ENCODE data around the gene POU6F1. TPM values are rescaled to one million over a fixed set of nuclear protein-coding genes. Genes with fewer than 3 reads are reported as not detected.

Gene POU6F1
- total RNA-seq, 1 experiment from 2014 or later: 6.9 TPM

GRCh38 chr12:51150777-51151176 is 67.1 kb downstream of the POU6F1 start:
- TF ChIP-seq EZH2phosphoT487 (IDR thresholded peaks at IDR 0.05; ENCODE audit: borderline replicate concordance, low read length): no peak
- no peak for TF ChIP-seq EZH2 (IDR thresholded peaks at IDR 0.05; ENCODE audit: low read length, unreplicated experiment)
- TF ChIP-seq CTCF (conservative IDR thresholded peaks at IDR 0.05; ENCODE audit: low read depth, low read length): no peak
- Histone ChIP-seq H3K9ac (ENCODE audit: low read length) (no peak overlapping the region), H3K9me2 (replicated peaks; ENCODE audit: low read length) (no peaks in the 10 kb centered on the region), H3K4me3 (ENCODE audit: low read length) (no peak overlapping the region), H3K27ac (ENCODE audit: low read length) (no peak overlapping the region), H3F3A (ENCODE audit: low read length, unreplicated experiment) (no peaks in the 10 kb centered on the region), H3K27me3 (ENCODE audit: low read length) (no peaks in the 10 kb centered on the region), H3K79me2 (ENCODE audit: low read length) (no peaks in the 10 kb centered on the region), H3K4me1 (ENCODE audit: insufficient read depth, low read length) (no peaks in the 10 kb centered on the region), H4K20me1 (ENCODE audit: low read length) (no peaks in the 10 kb centered on the region), H2AFZ (ENCODE audit: low read length) (no peak overlapping the region), H3K9me3 (ENCODE audit: low read length) (no peaks in the 10 kb centered on the region), H3K36me3 (ENCODE audit: low read depth, low read length) (no peaks in the 10 kb centered on the region), H3K4me2 (ENCODE audit: low read length) (no peak overlapping the region)
- POLR2A ChIA-PET (ENCODE audit: unreplicated experiment): no interaction called here
- CTCF ChIA-PET: no interaction called here
- ATAC-seq (no peak), DNase-seq (no peak)
- no TSS peak for BruUV-seq (replicated peaks)
- intact Hi-C loops (cut with micrococcal nuclease): no loop called here

DNA sequence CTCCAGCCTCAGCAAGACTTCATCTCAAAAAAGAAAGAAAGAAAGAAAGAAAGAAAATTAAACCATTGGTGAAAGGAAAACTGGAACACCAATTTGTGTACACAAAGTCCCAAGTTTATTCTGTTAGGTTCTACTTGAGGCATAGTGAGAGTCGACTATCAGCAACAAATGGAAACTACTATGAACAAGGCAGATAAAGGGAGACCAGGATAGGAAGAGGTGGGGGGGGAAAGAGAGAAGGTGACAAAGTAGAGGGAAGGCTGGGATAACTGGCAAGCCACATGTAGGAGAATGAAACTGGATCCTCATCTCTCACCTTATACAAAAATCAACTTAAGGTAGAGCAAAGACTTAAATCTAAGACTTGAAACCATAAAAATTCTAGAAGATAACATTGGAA is 70.6 kb downstream of the POU6F1 start:
- H3K27ac ChIP-seq (ENCODE audit: low read length): no peak overlapping the region
- no peaks in the 10 kb centered on the region for H4K20me1 ChIP-seq (ENCODE audit: low read length)
- POLR2A ChIA-PET (ENCODE audit: unreplicated experiment): no interaction called here
- DNase-seq (no peak), ATAC-seq (no peak)
- no peak overlapping the region for H3K4me2 ChIP-seq (ENCODE audit: low read length)
- H3K36me3 ChIP-seq (ENCODE audit: low read depth, low read length): no peaks in the 10 kb centered on the region
- no peak overlapping the region for H3K9ac ChIP-seq (ENCODE audit: low read length)
- H3F3A ChIP-seq (ENCODE audit: low read length, unreplicated experiment): no peaks in the 10 kb centered on the region
- no peak overlapping the region for H3K4me3 ChIP-seq (ENCODE audit: low read length)
- intact Hi-C loops (cut with micrococcal nuclease): no loop called here
- H3K9me2 ChIP-seq (replicated peaks; ENCODE audit: low read length): no peaks in the 10 kb centered on the region
- TF ChIP-seq EZH2 (IDR thresholded peaks at IDR 0.05; ENCODE audit: low read length, unreplicated experiment) (no peak), EZH2phosphoT487 (IDR thresholded peaks at IDR 0.05; ENCODE audit: borderline replicate concordance, low read length) (no peak), CTCF (conservative IDR thresholded peaks at IDR 0.05; ENCODE audit: low read depth, low read length) (no peak)
- CTCF ChIA-PET: no interaction called here
- no peak overlapping the region for H2AFZ ChIP-seq (ENCODE audit: low read length)
- no peaks in the 10 kb centered on the region for H3K79me2 ChIP-seq (ENCODE audit: low read length)
- no peaks in the 10 kb centered on the region for H3K27me3 ChIP-seq (ENCODE audit: low read length)
- no peaks in the 10 kb centered on the region for H3K9me3 ChIP-seq (ENCODE audit: low read length)
- no TSS peak for BruUV-seq (replicated peaks)
- no peaks in the 10 kb centered on the region for H3K4me1 ChIP-seq (ENCODE audit: insufficient read depth, low read length)

- no peaks in the 10 kb centered on the region for H3K79me2 ChIP-seq (ENCODE audit: low read length)
- CTCF ChIA-PET: no interaction called here
- H3K9me2 ChIP-seq (replicated peaks; ENCODE audit: low read length): no peaks in the 10 kb centered on the region
- no peaks in the 10 kb centered on the region for H3K4me1 ChIP-seq (ENCODE audit: insufficient read depth, low read length)
- H3K27ac ChIP-seq (ENCODE audit: low read length): no peak overlapping the region
- TF ChIP-seq EZH2 (IDR thresholded peaks at IDR 0.05; ENCODE audit: low read length, unreplicated experiment): no peak
- no peak for TF ChIP-seq CTCF (conservative IDR thresholded peaks at IDR 0.05; ENCODE audit: low read depth, low read length)
- no peak for TF ChIP-seq EZH2phosphoT487 (IDR thresholded peaks at IDR 0.05; ENCODE audit: borderline replicate concordance, low read length)
- no peaks in the 10 kb centered on the region for H3K9me3 ChIP-seq (ENCODE audit: low read length)
- no peak overlapping the region for H3K4me2 ChIP-seq (ENCODE audit: low read length)
- intact Hi-C loops (cut with micrococcal nuclease): no loop called here
- no peak overlapping the region for H2AFZ ChIP-seq (ENCODE audit: low read length)
- H3K4me3 ChIP-seq (ENCODE audit: low read length): no peak overlapping the region
- no TSS peak for BruUV-seq (replicated peaks)
- no peak overlapping the region for H3K9ac ChIP-seq (ENCODE audit: low read length)
- H3K36me3 ChIP-seq (ENCODE audit: low read depth, low read length): no peaks in the 10 kb centered on the region
- no peaks in the 10 kb centered on the region for H3F3A ChIP-seq (ENCODE audit: low read length, unreplicated experiment)
- POLR2A ChIA-PET (ENCODE audit: unreplicated experiment): no interaction called here
- no peak for ATAC-seq
- H3K27me3 ChIP-seq (ENCODE audit: low read length): no peaks in the 10 kb centered on the region
- no peaks in the 10 kb centered on the region for H4K20me1 ChIP-seq (ENCODE audit: low read length)
- DNase-seq: no peak
Observed at GRCh38 chr12:51139292-51139844, 78.5 kb downstream of the POU6F1 start.

Other genes starting within 250 kb of the POU6F1 start
- 28.4 and 38.8 TPM in 2 replicates for gene SLC11A2, start 191.7 kb downstream of the POU6F1 start, total RNA-seq (2014; rRNA removed)
- gene LETMD1, start 169.7 kb downstream of the POU6F1 start, total RNA-seq (2014; rRNA removed): 46.9 and 47.1 TPM in 2 replicates
- gene CSRNP2, start 134.5 kb downstream of the POU6F1 start, total RNA-seq (2014; rRNA removed): 18.9 and 23.3 TPM in 2 replicates
- gene TFCP2, start 44.9 kb downstream of the POU6F1 start, total RNA-seq (2014; rRNA removed): 23.2 and 27.3 TPM in 2 replicates
- 56.1 and 57.4 TPM in 2 replicates for gene DAZAP2, start 20.8 kb upstream of the POU6F1 start, total RNA-seq (2014; rRNA removed)
- 55.3 and 62.5 TPM in 2 replicates for gene SMAGP, start 52.4 kb upstream of the POU6F1 start, total RNA-seq (2014; rRNA removed)
- gene BIN2, start 106.1 kb upstream of the POU6F1 start, total RNA-seq (2014; rRNA removed): not detected in 2 replicates
- gene CELA1, start 128.6 kb upstream of the POU6F1 start, total RNA-seq (2014; rRNA removed): not detected in 2 replicates
- gene GALNT6, start 173.3 kb upstream of the POU6F1 start, total RNA-seq (2014; rRNA removed): 93.4 and 101 TPM in 2 replicates
- gene SLC4A8, start 206.8 kb upstream of the POU6F1 start, total RNA-seq (2014; rRNA removed): 3.3 and 4.2 TPM in 2 replicates

All from PC-3 (cell line).